ENCODE data around the gene MYH13.
"Not testable (repeated sequence)": the region's sequence is repeated elsewhere in the genome, so short reads cannot be mapped to it uniquely, and the experiment has no call there.

The MYH13 gene

GRCh38 chr17:10306585-10306984 is 66.2 kb downstream of the MYH13 start:
- TF ChIP-seq, protein P1, sequence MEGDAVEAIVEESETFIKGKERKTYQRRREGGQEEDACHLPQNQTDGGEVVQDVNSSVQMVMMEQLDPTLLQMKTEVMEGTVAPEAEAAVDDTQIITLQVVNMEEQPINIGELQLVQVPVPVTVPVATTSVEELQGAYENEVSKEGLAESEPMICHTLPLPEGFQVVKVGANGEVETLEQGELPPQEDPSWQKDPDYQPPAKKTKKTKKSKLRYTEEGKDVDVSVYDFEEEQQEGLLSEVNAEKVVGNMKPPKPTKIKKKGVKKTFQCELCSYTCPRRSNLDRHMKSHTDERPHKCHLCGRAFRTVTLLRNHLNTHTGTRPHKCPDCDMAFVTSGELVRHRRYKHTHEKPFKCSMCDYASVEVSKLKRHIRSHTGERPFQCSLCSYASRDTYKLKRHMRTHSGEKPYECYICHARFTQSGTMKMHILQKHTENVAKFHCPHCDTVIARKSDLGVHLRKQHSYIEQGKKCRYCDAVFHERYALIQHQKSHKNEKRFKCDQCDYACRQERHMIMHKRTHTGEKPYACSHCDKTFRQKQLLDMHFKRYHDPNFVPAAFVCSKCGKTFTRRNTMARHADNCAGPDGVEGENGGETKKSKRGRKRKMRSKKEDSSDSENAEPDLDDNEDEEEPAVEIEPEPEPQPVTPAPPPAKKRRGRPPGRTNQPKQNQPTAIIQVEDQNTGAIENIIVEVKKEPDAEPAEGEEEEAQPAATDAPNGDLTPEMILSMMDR (IDR thresholded peaks at IDR 0.05; ENCODE audit: low read depth, low read length): no peak

DNA sequence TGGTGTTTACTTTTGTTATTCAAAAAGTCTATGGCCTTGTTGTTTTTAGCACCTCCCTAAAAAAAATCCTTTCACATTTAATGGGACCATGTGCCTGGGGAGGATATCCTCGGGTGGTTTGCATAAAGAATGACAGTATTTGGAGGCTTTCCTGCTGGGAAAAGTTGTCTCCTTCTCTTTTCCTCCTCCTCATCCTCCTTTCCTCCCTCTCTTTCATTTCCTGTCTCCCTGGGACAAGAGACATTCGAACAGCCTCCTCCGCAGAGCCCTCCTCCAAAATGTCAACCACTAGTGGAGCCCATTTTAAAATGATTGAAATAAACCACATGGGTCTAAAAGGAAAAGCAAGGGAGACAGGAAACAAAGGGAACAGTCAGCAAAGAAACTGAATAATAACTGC is 67.4 kb downstream of the MYH13 start:
- no peak overlapping the region for H3K4me3 ChIP-seq (ENCODE audit: low read depth, low read length)
- TF ChIP-seq, protein P1 (IDR thresholded peaks at IDR 0.05; ENCODE audit: low read depth, low read length): no peak

More at GRCh38 chr17:10306585-10306984, 66.2 kb downstream of the MYH13 start:
- H3K4me3 ChIP-seq (ENCODE audit: low read depth, low read length): no peak overlapping the region

- H3K4me3 ChIP-seq (ENCODE audit: low read depth, low read length): no peak overlapping the region
- TF ChIP-seq, protein P1 (IDR thresholded peaks at IDR 0.05; ENCODE audit: low read depth, low read length): no peak
These were observed 68.0 kb downstream of the MYH13 start for GRCh38 chr17:10304758-10305300.

DNA sequence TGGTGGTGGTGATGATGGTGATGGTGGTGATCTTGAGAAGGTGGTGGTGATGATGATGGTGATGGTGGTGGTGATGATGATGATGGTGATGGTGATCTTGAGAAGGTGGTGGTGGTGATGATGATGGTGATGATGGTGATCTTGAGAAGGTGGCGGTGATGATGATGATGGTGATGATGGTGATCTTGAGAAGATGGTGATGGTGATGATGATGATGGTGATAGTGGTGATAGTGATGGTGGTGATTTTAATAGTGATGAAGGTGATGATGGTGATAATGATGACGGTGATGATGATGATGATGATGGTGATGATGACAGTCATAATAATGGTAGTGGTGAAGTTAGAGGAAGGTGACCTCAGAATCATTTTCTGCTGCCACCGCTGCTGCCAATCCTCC is 75.1 kb downstream of the MYH13 start:
- TF ChIP-seq, protein P1 (IDR thresholded peaks at IDR 0.05; ENCODE audit: low read depth, low read length): no peak
- H3K4me3 ChIP-seq (ENCODE audit: low read depth, low read length): no peak overlapping the region

GRCh38 chr17:10295728-10296343 is 77.0 kb downstream of the MYH13 start:
- no peak overlapping the region for H3K4me3 ChIP-seq (ENCODE audit: low read depth, low read length)
- TF ChIP-seq, protein P1 (IDR thresholded peaks at IDR 0.05; ENCODE audit: low read depth, low read length): peak; percentile 64

DNA sequence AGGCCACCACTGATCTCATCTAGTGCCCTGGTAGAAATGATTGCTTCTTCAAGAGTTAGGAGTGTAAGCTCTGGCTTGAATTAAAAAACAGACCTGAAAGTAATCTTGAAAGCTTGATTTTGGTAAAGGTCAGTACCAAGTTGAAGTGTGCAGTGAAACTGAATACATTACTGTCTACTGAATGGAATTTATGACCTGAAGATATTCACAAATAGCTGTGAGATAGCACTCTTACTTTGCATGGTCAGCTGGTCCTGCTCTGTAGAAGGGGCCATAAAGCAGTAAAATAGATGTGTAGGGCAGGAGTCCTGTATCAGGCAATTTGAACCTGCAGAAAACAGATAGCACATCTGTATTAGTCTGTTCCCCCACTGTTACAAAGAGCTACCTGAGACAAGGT is 78.6 kb downstream of the MYH13 start:
- H3K4me3 ChIP-seq (ENCODE audit: low read depth, low read length): no peak overlapping the region
- TF ChIP-seq, protein P1 (IDR thresholded peaks at IDR 0.05; ENCODE audit: low read depth, low read length): no peak

- TF ChIP-seq, protein P1 (IDR thresholded peaks at IDR 0.05; ENCODE audit: low read depth, low read length): no peak
- H3K4me3 ChIP-seq (ENCODE audit: low read depth, low read length): no peak overlapping the region
These were observed 80.5 kb downstream of the MYH13 start for GRCh38 chr17:10292057-10292937.

DNA sequence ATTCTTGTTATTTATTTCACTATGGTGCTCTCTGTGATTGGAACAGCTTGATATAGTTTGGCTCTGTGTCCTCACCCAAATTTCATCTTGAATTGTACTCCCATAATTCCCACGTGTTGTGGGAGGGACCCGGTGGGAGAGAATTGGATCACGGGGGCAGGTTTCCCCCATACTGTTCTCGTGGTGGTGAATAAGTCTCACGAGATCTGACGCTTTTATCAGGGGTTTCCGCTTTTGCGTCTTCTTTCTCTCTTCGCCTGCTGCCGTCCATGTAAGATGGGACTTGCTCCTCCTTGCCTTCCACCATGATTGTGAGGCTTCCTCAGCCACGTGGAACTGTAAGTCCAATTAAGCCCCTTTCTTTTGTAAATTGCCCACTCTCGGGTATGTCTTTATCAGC is 81.2 kb downstream of the MYH13 start:
- not testable (repeated sequence) for H3K4me3 ChIP-seq (ENCODE audit: low read depth, low read length)
